Renal pelvis (tissue), 4 donors: ENCODE data around the gene SRGAP2C. TPM values are rescaled to one million over a fixed set of nuclear protein-coding genes. Genes with fewer than 3 reads are reported as not detected.
"Not testable (repeated sequence)": the region's sequence is repeated elsewhere in the genome, so short reads cannot be mapped to it uniquely, and the experiment has no call there.

Experiments
- DNase-seq: peaks from one replicate; pipeline ENCODE4 v3.0.0-alpha.2; 2013
- polyA plus RNA-seq, 3 donors: library from polyadenylated mRNA; unstranded; fragments of 120-200 nt; gene quantifications; one replicate each; pipeline ENCODE4 v1.2.1, GENCODE V29; 2013; ENCODE audit not compliant: insufficient read length in 3 of 3

The SRGAP2C gene
- polyA plus RNA-seq, 3 donors, result 17.5 to 21.5 (median 20.3) TPM

DNA sequence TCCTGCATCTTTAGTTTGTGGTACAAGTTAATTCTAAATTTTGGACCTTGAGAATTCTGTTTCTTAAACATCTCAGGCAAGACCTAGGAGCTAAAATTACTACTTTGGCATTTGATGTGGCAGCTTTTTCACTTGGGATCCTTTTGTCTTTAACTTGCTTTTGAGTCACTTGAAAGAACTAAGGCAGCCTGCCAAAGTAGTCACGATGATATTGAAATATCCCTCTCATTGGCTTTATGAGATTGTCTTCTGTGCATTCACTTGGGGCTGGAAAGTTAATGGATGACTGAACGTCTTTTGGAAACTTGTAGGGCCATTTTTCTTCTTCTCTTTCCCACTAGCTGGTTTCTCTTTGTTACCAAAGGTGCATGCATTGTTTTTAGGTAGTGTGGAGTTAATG lies 90.7 kb downstream of the SRGAP2C start:
- not testable (repeated sequence) for DNase-seq

DNA sequence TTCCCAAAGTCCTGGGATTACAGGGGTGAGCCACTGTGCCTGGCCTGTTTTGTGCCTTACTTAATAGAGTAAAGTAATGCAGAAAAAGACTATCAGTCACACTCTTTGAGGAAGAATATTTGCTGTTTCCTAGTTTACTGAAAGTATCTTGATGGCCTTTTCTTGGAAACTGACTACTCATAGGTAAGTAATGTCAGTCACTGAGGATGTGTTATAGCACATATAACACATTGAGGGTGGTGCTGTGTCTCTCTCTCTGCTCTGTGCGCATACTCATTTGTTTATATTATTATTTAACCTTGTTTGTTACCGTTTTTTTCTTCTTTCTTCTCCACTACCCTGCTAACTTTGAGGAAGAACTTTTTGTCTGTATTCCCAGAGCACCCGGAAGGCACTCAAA lies 93.4 kb downstream of the SRGAP2C start:
- not testable (repeated sequence) for DNase-seq

DNA sequence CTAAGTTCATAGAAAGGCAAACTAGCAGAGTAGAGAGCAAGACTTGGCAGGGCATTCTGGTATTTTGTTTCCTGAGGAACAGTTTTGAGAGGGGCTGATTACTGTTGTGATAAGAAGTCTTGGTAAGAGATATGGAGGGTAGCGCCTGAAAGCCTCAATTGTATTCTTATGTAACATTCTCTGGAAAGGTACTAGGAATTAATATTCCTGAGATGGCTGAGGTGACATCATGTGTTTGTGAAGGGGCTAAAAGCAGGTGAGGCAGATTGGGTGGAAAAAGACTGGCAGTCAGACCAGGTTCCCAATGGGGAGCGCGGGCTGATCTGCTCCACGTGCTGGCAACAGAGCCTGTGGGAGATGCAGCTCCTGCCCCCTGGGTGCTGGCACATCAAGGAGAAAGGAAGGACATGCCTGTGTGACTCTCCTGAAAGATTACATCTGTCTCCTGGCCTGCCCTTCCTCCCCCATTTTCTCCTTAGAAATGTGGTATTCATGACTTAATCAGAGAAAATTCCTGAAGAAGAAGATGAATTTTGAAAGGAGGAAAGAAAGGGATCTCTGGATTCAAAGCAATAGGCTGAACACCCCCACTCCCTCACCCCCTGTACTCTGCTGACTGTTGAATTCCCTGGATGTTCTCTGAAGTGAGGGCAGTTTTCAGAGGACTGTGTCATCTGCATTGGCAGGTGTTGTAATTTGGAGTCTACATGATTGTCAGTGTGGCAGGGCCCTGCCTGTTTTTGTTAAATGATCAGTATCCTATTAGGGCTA lies 94.2 kb downstream of the SRGAP2C start:
- DNase-seq, result not testable (repeated sequence)

DNA sequence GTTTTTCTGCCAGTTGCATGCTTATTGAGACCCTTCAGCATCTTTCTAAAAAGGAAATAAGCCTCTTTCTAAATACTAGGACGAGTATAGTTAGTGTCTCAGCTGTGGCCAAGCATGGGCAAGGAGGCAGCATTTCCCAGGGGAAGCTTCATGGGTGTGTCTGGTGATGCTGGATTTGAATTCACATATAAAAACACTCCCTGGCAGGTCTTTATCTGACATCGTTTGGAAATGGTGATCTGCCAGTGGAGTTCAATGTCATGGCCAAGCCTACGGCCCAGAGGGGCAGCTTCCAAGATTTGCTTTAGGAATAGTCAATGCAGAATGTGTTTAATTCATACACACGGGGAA lies 94.7 kb downstream of the SRGAP2C start:
- DNase-seq, result not testable (repeated sequence)

DNA sequence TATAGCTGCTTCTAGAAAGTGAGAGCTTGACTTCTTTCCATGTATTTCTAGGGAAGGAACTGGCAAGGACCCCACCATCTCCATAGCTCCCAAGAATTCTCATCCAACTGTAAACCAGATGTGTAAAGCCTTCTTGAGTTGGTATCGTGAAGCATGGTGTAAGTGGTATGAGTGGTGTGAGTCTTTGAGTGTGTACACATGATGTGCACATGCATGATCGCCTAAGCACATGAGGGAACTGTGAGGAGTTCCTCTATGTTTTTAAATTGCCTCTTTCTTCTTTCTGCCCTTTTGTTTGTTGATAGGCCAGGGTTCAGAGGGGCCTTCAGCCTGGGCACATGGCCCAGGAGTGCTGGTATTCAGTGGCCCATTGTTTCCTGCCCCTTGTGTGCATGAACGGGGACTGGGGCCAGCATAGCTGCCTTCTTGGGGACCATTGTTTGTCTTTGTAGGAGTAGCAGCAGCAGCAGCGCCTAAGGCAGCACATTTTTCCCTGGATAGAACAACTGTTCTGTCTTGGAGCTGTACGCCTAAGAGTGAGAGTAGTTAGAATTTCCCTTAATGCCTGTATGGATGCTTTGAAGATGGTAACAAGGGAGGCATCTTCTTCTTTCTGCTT lies 96.0 kb downstream of the SRGAP2C start:
- not testable (repeated sequence) for DNase-seq

DNA sequence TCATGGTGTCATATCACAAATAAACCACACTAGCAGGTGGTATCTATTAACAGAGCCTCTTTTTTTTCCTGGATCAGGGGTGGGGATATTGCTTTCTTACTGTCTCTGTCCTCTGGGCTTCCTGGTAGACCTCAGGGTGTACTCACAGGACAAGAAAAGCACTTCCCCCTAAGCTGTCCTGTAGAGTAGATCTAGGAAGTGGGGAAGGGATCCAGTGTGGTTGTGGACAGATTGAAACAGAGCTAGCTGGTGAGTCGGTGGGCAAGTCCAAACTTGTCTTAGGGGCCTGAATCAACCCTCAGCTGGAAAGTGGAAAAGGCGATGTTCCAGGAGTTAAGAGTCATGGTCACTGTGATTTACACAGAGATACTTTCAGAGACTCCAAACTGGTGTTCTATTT lies 96.7 kb downstream of the SRGAP2C start:
- DNase-seq, result not testable (repeated sequence)

DNA sequence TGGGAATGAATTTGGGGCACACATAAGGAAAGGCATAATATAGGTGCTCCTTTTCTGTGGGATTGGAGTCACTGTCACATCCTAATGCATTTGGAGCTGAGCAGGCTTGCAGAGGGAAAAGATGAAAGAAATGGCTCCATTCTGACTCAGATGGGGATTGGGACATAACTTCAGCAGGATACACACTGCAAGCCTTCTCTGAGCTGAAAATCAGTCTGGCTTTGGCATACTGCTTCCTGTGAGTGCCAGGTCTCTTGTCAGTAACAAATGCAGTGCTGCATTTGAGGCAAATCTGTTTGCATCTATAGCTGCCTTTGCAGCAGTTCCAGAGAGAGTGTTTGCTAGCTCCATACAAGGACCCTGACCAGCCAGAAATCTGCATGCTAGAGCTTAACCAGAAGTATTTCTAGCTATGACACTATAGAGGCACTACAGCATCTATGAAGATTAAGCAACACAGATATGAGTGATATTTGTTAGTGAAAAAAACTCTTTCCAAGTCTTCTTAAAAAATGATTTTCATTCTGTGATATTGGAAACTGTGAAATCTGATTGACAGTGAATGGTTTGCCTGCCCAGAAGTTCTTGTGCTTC lies 98.9 kb downstream of the SRGAP2C start:
- DNase-seq, result not testable (repeated sequence)

DNA sequence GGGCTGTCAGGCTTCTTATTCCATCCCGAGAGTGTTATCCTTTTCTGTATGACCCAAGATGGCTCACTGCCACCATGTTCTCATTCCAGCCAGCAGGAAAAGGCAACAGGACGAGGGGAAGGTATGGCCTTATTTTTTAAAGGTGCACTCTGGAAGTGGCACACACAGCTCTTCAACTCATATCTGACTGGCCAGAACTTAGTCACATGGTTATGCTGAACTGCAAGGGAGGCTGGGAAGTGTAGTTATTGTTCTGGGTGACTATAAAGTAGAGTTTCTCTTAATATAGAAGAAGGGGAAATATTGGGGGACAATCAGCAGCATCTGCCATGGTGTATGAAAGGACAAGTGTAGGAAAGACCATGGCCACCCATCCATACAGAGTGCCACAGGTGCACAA lies 107.8 kb downstream of the SRGAP2C start:
- not testable (repeated sequence) for DNase-seq

DNA sequence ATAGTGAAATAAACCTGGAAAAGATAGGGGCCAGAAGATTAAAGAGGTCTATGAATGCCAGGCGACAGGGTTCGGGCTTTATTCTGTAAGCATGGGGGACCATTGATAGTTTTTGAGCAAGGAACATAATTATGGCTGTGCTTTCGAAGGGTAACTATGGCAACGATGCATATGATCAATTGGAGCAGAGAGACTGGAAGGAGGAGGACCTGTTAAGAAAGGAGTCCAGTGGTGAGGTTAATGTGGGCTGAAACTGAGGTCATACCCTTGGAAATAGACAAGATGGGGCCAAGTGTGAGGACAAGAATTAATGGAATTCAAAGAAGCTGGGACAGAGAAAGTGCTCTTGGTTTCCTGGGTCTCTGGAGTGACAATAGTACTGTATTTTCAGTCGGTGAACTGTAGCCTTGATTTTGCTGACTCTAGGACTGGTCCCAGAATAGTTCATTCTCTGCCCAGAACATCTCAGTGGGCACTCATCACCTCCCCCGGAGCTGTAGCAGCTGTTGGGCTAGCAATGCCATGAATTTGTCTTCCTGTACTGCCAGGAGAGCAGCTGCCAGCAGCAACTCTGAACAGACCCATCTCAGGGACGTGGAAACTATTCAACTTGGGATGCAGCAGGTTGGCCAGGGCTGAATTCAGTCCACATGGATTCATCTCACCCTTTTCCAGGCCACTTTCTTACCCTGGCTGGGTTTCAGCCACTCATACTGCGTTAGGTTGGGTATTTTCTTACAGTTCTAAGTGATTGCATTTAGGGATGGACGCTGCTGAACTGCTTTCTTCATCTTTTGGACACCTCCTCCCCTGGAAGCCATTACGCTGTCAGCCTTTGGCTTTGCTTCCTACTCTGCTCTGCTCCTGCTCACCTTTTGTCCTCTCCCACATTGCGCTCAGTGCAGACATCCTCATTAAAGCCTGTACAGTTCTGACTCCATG lies 108.8 kb downstream of the SRGAP2C start:
- not testable (repeated sequence) for DNase-seq

DNA sequence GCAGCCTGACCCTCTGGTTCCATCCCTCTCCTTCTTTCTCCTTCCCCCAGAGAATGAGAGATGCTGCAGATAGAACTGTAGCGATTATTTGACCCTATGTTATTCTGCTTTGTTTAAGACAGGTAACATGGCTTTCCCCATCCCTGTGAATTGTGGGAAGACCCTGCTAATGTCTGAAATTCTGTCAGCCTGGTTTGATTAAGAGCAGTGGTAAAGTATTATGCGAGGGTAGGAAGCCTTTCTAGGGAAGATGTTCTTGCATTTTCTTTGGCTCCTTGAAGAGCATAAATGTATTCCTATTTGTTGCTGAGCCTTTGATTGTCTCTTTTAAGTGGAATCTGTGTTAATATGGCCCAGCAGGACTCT lies 109.4 kb downstream of the SRGAP2C start:
- DNase-seq, result not testable (repeated sequence)

DNA sequence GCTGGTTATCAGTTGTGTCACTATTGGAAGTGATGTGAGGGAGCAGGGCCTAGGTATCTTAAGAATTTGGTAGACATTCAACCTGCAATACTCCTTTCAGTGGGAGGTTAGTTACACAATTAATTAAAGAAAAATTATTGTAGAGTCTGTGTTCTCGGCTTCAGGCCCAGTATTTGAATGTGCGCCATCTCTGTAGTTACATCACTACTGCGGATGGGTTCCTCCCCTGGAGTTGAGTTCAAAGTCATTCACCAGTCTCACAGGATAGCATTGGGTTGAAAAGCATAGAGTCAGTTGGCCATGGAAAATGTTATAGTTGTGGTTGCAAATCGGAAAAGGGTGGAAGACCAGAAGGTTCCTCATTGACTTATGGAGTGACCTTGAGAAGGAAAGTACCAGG lies 111.8 kb downstream of the SRGAP2C start:
- not testable (repeated sequence) for DNase-seq

DNA sequence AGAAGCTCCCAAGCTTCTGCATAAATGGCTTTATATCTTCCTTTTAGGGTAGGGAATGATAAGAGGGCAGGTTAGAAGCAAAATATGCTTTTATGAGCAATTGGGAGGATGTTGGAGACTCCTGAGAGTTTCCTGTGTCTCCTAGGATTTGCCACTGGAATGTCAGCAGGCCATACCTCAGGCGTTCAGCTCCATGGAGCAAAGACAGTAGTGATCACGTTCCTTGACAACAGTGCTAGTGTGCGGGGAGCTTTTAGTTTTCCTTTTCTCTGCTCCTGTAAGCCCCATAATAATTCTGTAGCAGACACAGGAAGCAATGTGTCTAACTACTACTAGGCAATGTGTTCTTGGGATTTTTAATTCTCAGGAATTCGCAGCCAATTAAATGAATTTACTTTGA lies 113.8 kb downstream of the SRGAP2C start:
- DNase-seq, result not testable (repeated sequence)

DNA sequence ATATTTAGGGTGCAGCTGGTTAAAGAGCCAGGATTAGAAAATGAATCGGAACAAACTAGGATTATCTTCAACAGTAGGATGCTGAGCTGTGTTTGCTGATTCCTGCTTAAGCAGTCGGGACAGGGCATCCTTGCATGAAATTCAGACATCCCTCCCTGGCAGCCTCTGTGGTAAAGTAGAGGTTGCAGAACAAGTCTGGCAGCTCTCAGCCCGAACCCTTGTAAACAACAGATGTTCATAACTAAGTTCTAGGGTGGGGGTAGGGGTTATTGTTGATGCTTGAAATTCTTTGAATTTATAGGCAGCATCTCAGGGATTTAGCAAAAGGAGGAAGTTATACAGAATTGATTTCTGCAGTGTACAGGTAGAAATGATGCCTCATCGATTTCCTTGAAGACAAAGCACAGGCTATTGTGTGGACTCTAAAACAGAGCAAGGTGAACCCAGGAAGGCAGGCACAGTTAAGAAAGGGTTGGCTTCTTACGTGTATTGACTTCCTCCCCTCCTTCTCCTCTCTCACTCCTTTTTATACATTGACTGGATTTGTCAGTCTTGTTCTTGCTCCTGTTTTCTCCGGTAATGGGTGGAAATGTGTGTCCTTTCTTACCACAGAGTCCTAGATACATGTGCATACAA lies 114.9 kb downstream of the SRGAP2C start:
- DNase-seq, result not testable (repeated sequence)

DNA sequence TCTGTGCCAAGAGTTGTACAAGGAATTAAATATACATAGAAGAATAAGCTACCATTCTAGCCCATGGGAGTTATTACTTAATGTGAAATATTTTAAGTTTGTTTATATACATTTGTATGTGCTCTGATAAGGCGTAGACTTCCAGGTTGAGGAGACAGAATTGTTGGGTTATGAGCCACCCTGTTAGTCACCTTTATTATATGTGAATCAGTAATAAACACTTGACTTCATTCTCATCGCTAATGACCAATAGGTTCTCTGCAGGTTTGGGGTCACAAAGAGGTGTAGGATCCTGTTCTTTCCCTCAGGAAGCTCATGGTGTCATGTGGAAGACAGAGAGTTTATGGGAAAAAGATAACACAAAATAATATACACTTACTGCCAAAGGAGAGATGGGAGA lies 117.1 kb downstream of the SRGAP2C start:
- not testable (repeated sequence) for DNase-seq

DNA sequence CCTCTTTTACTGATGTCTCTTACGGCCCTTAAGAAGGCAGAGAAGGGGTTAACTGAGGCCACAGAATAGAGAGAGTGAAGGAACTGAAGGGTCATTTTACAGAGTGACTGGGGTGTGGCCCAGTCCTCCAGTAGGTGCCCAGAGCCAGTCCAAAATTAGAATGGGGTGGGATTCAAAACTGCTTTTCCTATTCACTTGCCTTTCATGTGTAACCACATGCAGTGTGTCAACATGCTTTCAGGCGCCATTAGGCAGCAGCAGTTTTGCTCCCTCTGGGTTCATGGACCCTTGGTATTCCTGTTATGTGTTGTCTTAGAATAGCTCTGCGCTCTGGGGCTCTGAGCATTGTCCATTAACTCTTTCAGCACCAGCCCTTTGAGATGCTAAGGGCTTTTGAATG lies 123.0 kb downstream of the SRGAP2C start:
- not testable (repeated sequence) for DNase-seq

DNA sequence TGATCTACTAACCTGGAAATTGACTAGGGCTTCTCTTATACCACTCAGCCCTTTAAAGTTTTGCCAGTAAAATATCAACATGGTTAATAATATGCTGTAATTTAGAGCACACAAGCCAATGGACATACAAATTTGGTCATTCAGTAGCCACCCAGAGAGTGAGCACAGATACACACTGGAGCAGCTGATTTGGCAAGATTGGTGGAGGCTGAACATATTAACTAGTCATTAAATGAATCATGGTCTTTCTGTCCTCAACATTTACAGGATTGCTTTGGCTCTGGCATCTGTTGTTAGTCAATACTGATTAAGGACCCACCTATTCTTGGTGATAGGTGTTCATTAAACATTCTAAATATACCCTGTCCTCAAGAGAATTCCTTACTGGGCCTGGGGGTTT lies 130.7 kb downstream of the SRGAP2C start:
- DNase-seq, result not testable (repeated sequence)

DNA sequence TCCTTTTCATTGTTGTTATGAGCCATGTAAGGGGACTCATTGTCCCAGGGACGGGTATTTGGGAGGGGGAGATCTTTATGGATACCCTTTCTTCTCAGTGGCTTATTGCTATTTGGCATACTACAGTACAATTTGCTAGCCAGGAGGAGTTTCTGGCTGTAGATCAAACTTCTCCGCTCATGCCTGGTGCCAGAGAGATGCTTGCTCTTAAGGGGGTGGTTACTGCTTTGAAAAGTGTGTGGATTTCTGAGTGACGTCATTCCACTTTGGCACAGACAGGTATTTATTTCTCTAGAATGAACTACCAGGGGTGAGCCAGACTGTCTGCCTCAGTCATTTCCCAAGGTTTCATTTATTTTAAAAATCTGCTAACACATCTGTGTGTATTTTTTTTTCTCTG lies 131.3 kb downstream of the SRGAP2C start:
- DNase-seq, result not testable (repeated sequence)

DNA sequence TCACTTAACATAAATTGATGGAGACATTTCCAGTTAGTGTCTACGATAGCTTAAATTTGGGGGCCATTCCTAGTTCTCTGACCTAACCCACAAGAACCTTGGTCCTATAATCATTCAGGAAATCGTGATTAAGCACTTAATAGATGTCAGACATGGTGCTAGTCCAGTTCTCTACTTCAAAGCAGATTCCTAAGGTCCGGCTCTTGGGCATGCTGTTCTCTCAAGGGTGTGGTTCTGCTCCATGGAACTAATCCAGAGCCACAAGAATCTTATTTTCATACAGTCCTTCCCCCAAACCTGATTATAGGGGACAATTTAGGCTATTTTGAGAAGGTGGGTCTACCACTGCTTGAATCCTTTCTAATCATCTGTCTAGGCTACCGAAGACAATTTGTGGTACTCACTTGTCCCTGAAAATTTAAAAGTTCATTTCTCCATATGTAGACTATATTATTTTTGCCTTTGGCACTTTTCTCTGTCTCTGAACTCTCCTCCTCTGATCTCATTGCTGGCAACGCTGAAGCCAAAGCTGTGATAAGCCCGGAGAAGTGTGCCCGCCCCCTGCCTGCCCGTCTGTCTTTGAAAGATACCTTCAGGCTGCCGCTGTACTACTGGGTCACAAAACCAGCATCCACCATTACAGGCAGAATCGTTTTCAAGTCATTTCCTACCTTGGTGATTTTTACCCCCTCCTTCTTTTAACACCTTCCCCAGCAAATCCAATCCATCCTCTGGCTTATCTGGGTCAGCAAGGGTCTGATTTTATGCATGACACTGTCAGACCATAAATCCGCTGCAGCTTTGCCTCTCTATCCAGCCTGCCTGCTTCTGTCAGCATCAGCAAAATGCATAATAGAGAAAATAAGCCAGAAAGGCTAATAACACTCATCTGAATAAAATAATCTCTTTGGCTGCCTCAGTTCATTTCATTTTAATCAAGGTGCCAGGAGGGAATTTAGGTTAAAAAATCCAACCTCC lies 133.0 kb downstream of the SRGAP2C start:
- DNase-seq, result not testable (repeated sequence)

DNA sequence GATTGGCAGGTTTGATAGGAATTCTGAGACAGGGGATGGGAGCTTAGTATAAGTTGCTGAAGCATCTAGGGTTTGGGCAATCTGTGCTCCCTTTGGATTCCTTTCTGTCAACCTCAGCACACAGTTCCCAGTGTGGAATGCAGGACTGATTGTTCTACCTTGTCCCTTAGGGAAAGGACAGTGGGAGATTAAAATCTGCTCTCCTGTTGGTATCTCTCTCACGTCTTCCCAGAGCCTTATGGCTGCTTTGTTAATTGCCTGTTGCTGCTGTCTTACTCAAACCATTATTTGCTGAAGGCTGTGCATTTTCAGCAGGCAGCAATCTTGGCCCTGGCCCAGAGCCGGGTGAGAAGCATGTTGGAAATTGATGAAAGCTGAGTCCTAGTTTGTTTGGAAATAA lies 133.9 kb downstream of the SRGAP2C start:
- DNase-seq, result not testable (repeated sequence)

DNA sequence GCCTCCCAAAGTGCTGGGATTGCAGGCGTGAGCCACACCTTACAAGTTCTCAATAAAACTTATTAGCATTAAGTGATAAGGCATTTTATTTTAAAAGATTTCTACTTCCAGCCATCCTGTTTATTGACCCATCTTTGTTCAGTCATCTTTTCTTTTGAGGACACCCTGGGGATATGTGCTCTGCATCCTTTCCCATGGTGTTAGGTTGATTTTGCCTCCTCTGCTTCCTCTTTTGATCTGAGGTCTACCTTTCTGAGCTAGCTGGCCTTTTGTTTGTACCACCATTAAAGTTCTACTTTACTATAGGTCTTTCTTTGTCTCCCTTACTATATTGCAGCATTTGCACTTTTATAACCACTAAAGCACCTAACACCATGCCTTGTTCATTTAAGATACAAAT lies 136.9 kb downstream of the SRGAP2C start:
- not testable (repeated sequence) for DNase-seq
